GM19328 (cell line): ENCODE data around the gene GABPB2.
A peak's percentile ranks its signal among the peaks of the same experiment; 100 is the strongest.

Source experiments
- ATAC-seq: cut with Tn5 transposase; IDR thresholded peaks from one replicate; pipeline ENCODE4 v1.9.1; 2021; ENCODE audit warnings: mild to moderate bottlenecking, moderate library complexity; ENCODE audit not compliant: unreplicated experiment

Gene GABPB2

GRCh38 chr1:151131701-151132334 is 61.3 kb downstream of the GABPB2 start:
- no peak for ATAC-seq

GRCh38 chr1:151132335-151133017 is 61.9 kb downstream of the GABPB2 start:
- ATAC-seq, result no peak

GRCh38 chr1:151133018-151133806 is 62.7 kb downstream of the GABPB2 start:
- ATAC-seq, result no peak

- no peak for ATAC-seq
Measured at GRCh38 chr1:151134396-151134795, 63.8 kb downstream of the GABPB2 start.

- no peak for ATAC-seq
Measured at GRCh38 chr1:151134991-151135390, 64.4 kb downstream of the GABPB2 start.

GRCh38 chr1:151135433-151136385 is 65.1 kb downstream of the GABPB2 start:
- no peak for ATAC-seq

GRCh38 chr1:151137789-151138188 is 67.2 kb downstream of the GABPB2 start:
- ATAC-seq, result no peak

GRCh38 chr1:151142411-151143056 is 72.0 kb downstream of the GABPB2 start:
- no peak for ATAC-seq

GRCh38 chr1:151143057-151143435 is 72.5 kb downstream of the GABPB2 start:
- ATAC-seq, result no peak

GRCh38 chr1:151143986-151144385 is 73.4 kb downstream of the GABPB2 start:
- ATAC-seq, result no peak

- ATAC-seq, result no peak
Measured at GRCh38 chr1:151144474-151145303, 74.1 kb downstream of the GABPB2 start.

- ATAC-seq, result no peak
Measured at GRCh38 chr1:151145304-151146071, 74.9 kb downstream of the GABPB2 start.

GRCh38 chr1:151146072-151146411 is 75.5 kb downstream of the GABPB2 start:
- no peak for ATAC-seq

GRCh38 chr1:151146412-151147131 is 76.0 kb downstream of the GABPB2 start, which contains the start of gene SEMA6C:
Gene SEMA6C, minus strand, starts transcription at chr1:151146631. Its CDS starts 4,010 bp downstream, at chr1:151142621.
- peak; percentile 98 for ATAC-seq

- no peak for ATAC-seq
Measured at GRCh38 chr1:151147132-151147503, 76.6 kb downstream of the GABPB2 start.

GRCh38 chr1:151147665-151148064 is 77.1 kb downstream of the GABPB2 start:
- no peak for ATAC-seq

GRCh38 chr1:151156515-151156819 is 85.9 kb downstream of the GABPB2 start, which contains the start of gene TNFAIP8L2:
Gene TNFAIP8L2, plus strand, starts transcription at chr1:151156649. Its CDS starts 2,049 bp downstream, at chr1:151158698.
- ATAC-seq, result peak; percentile 50

GRCh38 chr1:151157067-151157531 is 86.5 kb downstream of the GABPB2 start:
- no peak for ATAC-seq
